GM21619 (cell line): ENCODE data around the gene CEP20.
"Not testable (repeated sequence)": the region's sequence is repeated elsewhere in the genome, so short reads cannot be mapped to it uniquely, and the experiment has no call there.

Experiments used
- ATAC-seq: cut with Tn5 transposase; IDR thresholded peaks from one replicate; pipeline ENCODE4 v1.9.1; 2021; ENCODE audit not compliant: unreplicated experiment

CEP20 gene

GRCh38 chr16:15888072-15888976, at the start of gene CEP20:
Gene CEP20 (minus strand): TSS chr16:15888603. CDS start chr16:15888585, 18 bp downstream.
- ATAC-seq = peak; percentile 96

GRCh38 chr16:15936809-15937208, 48.4 kb upstream of the CEP20 start:
- not testable (repeated sequence) for ATAC-seq

GRCh38 chr16:15934991-15935390, 46.6 kb upstream of the CEP20 start:
- ATAC-seq = no peak

- no peak for ATAC-seq
Measured at GRCh38 chr16:15933781-15934180, 45.4 kb upstream of the CEP20 start.

- no peak for ATAC-seq
Measured at GRCh38 chr16:15932939-15933338, 44.5 kb upstream of the CEP20 start.

GRCh38 chr16:15928261-15929104, 40.1 kb upstream of the CEP20 start:
- ATAC-seq = no peak

- ATAC-seq = no peak
Measured at GRCh38 chr16:15925631-15926030, 37.2 kb upstream of the CEP20 start.

- no peak for ATAC-seq
Measured at GRCh38 chr16:15924996-15925395, 36.6 kb upstream of the CEP20 start.

- no peak for ATAC-seq
Measured at GRCh38 chr16:15919331-15919730, 30.9 kb upstream of the CEP20 start.

- not testable (repeated sequence) for ATAC-seq
Measured at GRCh38 chr16:15918314-15918713, 29.9 kb upstream of the CEP20 start.

- no peak for ATAC-seq
Measured at GRCh38 chr16:15916323-15916722, 27.9 kb upstream of the CEP20 start.

GRCh38 chr16:15915555-15916081, 27.2 kb upstream of the CEP20 start:
- no peak for ATAC-seq

GRCh38 chr16:15913046-15913698, 24.8 kb upstream of the CEP20 start:
- no peak for ATAC-seq

GRCh38 chr16:15911198-15911597, 22.8 kb upstream of the CEP20 start:
- no peak for ATAC-seq

- ATAC-seq = peak; percentile 99
Measured at GRCh38 chr16:15907863-15908478, 19.6 kb upstream of the CEP20 start.

- ATAC-seq = no peak
Measured at GRCh38 chr16:15906439-15906838, 18.0 kb upstream of the CEP20 start.

- no peak for ATAC-seq
Measured at GRCh38 chr16:15903960-15904359, 15.6 kb upstream of the CEP20 start.

- no peak for ATAC-seq
Measured at GRCh38 chr16:15900901-15901500, 12.6 kb upstream of the CEP20 start.

- ATAC-seq = no peak
Measured at GRCh38 chr16:15900357-15900756, 12.0 kb upstream of the CEP20 start.

GRCh38 chr16:15899538-15900100, 11.2 kb upstream of the CEP20 start:
- peak; percentile 61 for ATAC-seq
